Hippocampal formation (tissue), 2 donors: ENCODE measurements around the gene CLCNKB.

Experiments used
- DNase-seq, 2 donors: peaks; one replicate each; lab custom pipeline; 2025; lab: John Stamatoyannopoulos, UW

CLCNKB gene

DNA sequence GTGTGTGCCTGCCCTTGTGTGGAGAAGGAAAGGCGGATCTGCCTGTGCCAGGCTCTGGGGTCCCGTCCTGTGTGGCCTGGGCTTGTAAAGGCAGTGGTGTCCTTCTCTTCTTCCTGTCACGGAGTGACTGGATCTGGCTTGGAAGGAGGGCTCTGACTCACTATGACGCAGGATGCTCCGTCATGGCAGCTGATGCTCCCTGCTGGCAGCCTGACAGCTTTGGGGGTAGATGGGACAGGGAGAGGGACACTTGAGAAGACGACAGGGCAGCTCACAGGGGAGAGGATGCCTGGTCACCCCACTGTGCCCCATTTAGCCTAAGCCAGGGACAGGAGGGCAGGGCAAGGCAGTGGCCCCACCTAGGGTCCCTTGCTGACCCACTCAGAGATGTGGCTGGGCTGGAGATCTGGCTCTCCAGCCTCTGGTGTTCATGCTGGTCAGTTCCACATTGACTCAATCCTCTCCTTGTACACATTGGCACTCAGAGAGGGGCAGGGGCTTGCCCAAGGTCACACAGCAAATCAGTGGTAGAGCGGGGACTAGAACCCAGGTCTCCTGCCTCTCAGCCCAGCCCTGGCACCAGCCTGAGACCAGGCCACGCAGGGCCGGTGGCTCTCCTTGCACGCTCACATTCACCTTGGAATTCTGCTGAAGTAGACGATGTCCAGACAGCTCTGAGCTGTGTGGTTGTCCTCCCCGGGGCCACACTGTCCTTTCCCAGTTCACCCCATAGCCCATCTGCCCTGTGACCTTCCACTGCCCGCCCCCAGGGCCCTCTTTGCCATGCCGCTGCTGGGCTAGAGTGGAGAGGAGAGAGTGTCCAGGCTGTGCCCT lies 32.7 kb downstream of the CLCNKB start:
- no peak for DNase-seq

GRCh38 chr1:16076865-16077238 lies 33.3 kb downstream of the CLCNKB start:
- no peak for DNase-seq

GRCh38 chr1:16077406-16078245 lies 34.0 kb downstream of the CLCNKB start:
- no peak for DNase-seq

DNA sequence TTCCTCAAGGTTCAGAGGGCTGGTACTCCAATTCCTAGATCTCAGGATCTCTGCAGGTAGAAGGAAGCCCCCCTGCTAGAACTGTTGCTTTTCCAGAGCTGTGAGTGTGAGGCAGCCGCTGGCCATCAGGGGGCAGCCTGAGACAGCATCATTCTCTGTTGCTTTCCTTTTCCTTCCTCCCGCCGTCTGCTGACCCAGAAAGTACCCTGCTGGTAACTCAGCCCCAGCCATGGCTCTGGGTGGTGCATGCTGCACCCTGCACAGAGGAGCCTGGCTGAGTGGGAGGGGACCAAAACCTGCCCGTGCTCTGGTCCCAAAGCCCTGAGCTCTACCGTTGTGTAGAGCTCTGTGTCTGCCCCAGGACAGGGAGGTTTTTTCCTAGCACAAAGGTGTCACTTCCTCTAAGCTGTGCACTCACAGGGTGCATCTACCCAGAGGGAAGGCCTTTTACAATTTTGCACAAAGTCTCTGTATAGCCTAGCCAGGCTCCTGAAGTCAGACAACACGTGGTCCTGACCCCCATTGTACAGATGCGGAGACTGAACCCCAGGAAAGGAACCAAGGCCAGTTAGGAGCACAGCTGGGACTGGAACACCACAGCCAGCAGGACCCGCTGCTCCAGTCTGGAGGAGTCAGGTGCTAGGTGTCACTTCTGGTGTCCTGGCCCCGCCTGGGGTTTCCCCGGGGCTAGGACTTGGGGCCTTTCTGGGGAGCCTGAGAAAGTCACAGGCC lies 35.5 kb downstream of the CLCNKB start:
- peak; percentile 60 to 76 for DNase-seq

DNA sequence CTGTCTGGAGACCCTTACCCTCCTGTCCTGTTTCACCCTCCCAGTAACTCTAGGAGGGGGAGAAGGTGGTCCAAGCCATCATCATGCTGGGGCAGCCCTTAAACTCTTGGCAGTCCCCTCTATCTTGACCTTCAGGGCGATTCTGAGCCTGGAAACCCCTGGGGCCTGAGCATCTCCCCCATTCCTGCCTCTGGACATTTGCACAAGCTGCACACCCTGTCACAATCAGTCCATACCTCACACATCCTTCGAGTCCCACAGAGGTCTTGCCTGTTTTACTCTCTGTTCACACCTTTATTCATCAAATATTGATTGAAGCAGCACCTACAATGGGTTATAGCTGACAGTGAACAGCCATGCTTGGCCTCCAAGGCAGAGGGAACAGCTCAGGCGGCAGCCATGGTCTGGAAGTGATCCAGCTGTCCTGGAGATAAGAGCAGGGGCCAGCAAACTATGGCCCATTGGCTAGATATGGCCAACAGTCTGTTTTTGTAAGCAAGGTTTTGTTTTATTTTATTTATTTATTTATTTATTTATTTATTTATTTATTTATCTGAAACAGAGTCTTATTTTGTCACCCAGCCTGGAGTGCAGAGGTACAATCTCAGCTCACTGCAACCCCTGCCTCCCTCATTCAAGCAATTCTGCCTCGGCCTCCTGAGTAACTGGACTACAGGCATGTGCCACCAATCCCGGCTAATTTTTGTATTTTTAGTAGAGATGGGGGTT lies 37.0 kb downstream of the CLCNKB start:
- DNase-seq, result no peak

DNA sequence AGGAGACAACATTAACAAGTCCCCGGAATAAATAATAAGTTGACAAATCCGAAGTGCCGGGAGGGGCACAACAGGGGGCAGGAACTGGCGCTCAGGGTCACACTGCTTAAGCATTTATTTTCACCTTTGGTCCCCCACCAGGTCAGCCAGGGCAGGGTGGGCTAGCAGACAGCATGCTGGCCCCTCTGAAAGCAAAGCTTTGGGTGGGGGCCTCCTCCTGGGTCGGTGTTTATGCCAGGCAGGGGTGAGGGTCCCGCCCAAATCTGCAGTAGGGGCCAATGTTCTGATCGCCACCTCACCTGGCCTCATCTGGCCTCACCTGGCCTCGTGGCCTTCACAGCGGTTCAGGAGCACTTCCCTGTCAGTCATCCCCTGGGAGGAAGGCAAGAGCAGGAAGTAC lies 38.1 kb downstream of the CLCNKB start:
- DNase-seq, result no peak

DNA sequence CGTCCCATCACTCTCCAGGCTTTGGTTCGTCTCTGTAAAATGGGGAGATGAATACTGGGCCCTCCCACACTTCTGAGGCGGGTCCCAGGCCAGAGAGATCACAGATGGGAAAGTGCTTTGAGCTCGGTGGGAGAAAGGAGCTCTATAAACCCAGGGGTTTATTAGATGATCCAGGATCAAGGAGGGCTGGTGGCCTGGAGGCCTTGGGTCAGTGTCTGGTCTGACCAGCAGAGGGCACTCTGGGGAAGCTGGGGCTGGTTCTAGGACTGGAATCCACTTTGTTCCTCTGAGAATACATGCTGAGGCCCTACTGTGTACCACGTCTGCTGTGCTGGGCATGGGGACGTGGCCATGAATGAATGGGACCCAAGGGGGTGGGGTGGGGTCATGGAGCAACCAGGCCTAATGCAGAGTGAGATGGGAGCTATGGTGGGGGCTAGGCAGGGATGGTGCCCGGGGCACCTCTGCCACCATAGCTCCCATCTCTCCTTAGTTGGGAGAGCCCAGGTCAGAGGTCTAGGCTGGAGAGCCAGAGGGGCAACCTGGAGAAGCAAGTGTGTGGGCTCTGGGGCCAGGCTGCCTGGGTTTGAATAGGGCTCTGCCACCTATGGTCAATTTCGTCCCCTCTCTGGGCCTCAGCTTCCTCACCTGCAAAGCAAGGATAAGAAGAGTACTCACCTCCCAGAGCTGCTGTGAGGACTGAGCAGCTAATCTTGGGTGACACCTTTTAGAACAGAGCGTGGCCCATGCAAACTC lies 38.9 kb downstream of the CLCNKB start:
- no peak for DNase-seq

DNA sequence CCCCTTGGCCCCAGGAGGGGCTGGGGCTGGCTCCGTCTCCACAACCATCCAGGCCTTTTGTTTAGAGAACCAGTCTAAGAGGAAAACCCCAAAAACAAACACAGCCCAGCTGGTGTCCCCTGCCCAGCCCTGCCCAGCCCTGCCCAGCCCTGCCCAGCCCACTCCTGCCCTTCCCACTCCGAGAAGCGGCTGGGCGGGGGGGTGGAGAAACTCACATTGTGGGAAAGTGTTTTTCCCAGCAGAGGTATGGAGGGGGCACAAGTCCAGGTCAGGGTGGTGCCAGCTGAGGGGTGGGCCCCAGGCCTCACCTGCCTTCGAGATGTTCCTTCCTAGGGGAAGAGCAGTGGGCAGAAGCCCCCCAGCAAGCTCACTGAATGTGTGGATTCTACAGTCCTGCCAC lies 39.9 kb downstream of the CLCNKB start:
- no peak for DNase-seq

DNA sequence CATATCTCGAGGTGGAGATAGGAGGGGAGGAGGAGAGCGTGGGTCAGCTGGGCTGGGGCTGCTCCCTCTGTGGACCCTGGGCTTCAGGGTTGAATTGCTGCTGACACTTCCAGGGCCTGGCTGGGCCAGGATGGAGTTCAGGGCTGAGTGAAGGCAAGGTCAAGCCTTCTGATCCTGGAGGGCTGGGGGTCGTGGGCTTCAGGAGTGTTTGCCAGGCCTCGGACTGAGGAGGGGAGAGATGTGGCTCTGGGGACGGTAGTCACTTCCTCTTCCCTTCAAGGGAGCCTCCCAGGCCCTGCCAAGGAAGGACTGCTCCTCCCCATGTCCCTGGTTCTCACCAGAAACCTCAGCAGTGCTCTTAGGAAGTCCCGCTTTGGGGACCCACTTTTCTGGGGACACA lies 41.9 kb downstream of the CLCNKB start:
- DNase-seq, result no peak

GRCh38 chr1:16087733-16088132 lies 44.2 kb downstream of the CLCNKB start:
- no peak for DNase-seq

DNA sequence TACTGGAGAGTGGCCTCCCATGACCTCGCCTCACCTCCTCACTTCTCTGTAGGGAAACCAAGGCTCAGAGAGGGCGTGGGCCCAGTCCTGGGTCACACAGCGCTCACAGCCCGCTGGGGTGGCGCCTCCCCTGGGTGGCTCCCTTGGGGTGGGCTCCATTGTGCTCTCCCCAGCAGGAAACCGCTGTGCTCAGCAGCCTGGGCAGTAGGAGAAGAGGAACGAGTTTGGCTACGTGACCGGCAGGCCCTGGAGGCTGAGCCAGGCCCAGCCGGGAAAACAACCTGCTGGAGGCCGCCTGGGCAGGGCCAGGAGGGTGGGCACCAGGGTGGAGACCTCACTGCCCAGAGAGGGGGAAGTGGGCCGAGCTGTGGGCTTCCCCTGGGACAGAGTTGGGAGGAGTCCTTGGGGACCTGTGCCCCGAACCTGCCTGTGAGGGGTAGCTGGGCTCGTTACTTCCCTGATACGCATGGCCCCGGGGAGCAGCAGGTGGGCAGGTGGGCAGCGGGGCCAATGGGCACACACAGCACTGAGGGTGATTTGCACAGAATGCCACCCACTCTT lies 44.8 kb downstream of the CLCNKB start:
- no peak for DNase-seq

DNA sequence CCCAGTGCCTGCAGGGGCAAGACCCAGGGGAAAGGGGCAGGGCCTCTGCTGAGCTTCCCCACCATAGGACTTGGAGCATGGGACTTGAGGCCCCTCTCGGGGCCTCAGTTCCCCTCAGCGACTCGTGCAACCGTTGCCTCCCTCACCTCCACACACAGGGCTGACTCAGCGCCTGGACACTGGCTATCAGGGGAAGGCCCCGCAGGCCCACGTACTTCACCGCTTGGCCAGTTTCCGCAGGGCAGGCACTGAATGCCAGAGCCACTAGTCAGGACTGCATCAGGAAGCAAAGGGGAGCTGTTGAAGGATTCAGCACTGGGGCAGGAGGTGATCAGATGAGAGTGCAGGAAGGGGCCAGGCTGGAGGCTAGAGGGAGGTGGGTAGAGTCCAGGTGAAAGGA lies 45.4 kb downstream of the CLCNKB start:
- DNase-seq, result no peak

- DNase-seq, result no peak
Measured at GRCh38 chr1:16090076-16090826, 46.7 kb downstream of the CLCNKB start.

GRCh38 chr1:16091296-16091695 lies 47.7 kb downstream of the CLCNKB start:
- no peak for DNase-seq

GRCh38 chr1:16092097-16092922 lies 48.7 kb downstream of the CLCNKB start:
- no peak for DNase-seq

DNA sequence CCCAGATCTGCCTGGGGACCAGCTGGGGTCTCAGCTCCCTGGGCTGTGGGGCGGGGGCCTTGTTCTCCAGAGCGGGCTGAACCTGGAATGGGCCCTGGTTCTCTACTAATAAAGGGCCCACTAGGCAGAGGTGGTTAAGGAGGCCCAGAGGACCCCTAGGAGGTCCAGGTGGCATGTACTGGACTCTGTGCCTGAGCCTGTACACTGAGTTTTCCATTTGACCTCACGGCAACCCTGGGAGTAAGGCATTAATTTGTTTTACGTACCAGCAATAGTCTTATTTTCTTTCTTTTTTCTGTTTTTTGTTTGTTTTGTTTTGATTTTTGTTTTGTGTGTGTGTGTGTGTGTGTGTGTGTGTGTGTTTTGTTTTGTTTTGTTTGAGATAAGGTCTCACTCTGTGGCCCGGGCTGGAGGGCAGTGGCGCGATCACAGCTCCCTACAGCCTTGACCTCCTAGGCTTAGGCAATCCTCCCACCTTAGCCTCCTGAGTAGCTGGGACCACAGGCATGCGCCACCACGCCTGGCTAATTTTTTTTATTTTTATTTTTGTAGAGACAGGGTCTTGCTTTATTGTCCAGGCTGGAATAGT lies 49.4 kb downstream of the CLCNKB start:
- no peak for DNase-seq

- no peak for DNase-seq
Measured at GRCh38 chr1:16093611-16094010, 50.0 kb downstream of the CLCNKB start.

DNA sequence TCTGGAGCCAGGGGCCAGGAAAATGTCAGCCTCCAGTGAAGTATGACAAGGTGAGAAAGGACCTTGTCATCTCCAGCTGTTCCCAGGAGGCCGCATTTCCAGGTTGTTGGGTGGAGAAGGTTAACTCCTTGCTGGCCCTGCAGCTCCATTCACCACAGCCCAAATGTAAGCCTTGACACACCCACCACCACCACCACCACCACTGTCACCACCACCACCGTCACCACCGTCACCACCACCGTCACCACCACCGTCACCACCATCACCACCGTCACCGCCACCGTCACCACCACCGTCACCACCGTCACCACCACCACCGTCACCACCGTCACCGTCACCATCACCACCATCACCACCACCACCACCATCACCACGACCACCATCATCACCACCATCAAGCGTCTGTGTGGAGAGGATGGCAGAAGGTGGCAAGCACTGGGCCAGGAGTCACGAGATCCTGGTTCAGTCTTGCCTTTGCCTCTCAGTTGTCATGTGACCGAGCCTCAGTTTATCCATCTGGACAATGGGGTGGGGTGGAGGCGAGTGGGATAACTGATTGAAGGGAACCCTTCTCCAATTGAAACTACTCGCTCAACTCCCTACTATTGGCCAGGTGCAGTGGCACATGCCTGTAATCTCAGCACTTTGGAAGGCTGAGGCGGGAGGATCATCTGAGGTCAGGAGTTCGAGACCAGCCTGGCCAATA lies 51.0 kb downstream of the CLCNKB start:
- DNase-seq, result no peak
